GM12865 (cell line): ENCODE results near the gene EHD2.
"Not testable (repeated sequence)": the region's sequence is repeated elsewhere in the genome, so short reads cannot be mapped to it uniquely, and the experiment has no call there.

Source experiments
- DNase-seq: peaks from one replicate; pipeline ENCODE4 v3.0.0; 2010; ENCODE audit warnings: low read depth
- H3K4me3 ChIP-seq: 2 replicates; pipeline ENCODE4 v1.5.1; 2011; ENCODE audit warnings: mild to moderate bottlenecking, low read depth, low read length, control low read depth
- CTCF ChIP-seq: IDR thresholded peaks from 2 replicates; pipeline ENCODE4 v1.5.1; 2011; ENCODE audit warnings: low read length, control low read depth, low read depth, inconsistent platforms; ENCODE audit not compliant: insufficient read depth; ENCODE audit errors: missing control alignments

The EHD2 gene

GRCh38 chr19:47713046-47714021 is at the start of gene EHD2:
EHD2 (plus strand) TSS chr19:47713422; CDS start chr19:47716613, 3,191 bp downstream.
- no peak for DNase-seq
- no peak within 1 kb of the TSS for H3K4me3 ChIP-seq
- peak; percentile 63 for TF ChIP-seq CTCF

GRCh38 chr19:47663435-47663910 is 49.7 kb upstream of the EHD2 start:
- no peak overlapping the region for H3K4me3 ChIP-seq
- no peak for TF ChIP-seq CTCF
- no peak for DNase-seq

GRCh38 chr19:47663911-47664771 is 49.1 kb upstream of the EHD2 start:
- H3K4me3 ChIP-seq = no peak overlapping the region

GRCh38 chr19:47668556-47668955 is 44.7 kb upstream of the EHD2 start:
- DNase-seq, H3K4me3 ChIP-seq: not testable (repeated sequence)

More at GRCh38 chr19:47663911-47664771, 49.1 kb upstream of the EHD2 start:
- no peak for DNase-seq
- TF ChIP-seq CTCF = no peak

- no peak for TF ChIP-seq CTCF
- no peak overlapping the region for H3K4me3 ChIP-seq
- no peak for DNase-seq
These were observed 42.5 kb upstream of the EHD2 start for GRCh38 chr19:47670736-47671135.

GRCh38 chr19:47671499-47671898 is 41.7 kb upstream of the EHD2 start:
- no peak for DNase-seq
- no peak overlapping the region for H3K4me3 ChIP-seq
- TF ChIP-seq CTCF = no peak

GRCh38 chr19:47673426-47673825 is 39.8 kb upstream of the EHD2 start:
- TF ChIP-seq CTCF = no peak
- H3K4me3 ChIP-seq = no peak overlapping the region
- no peak for DNase-seq
